ENCODE results near the gene C5orf63. TPM values are rescaled to one million over a fixed set of nuclear protein-coding genes. Genes with fewer than 3 reads are reported as not detected.

C5orf63 gene
- total and polyA plus RNA-seq, 9 of the 15 experiments (the other 6 are each of a cell fraction or from before 2014, with no cell fraction given): 1.8 to 24.6 (median 6.2) TPM

DNA sequence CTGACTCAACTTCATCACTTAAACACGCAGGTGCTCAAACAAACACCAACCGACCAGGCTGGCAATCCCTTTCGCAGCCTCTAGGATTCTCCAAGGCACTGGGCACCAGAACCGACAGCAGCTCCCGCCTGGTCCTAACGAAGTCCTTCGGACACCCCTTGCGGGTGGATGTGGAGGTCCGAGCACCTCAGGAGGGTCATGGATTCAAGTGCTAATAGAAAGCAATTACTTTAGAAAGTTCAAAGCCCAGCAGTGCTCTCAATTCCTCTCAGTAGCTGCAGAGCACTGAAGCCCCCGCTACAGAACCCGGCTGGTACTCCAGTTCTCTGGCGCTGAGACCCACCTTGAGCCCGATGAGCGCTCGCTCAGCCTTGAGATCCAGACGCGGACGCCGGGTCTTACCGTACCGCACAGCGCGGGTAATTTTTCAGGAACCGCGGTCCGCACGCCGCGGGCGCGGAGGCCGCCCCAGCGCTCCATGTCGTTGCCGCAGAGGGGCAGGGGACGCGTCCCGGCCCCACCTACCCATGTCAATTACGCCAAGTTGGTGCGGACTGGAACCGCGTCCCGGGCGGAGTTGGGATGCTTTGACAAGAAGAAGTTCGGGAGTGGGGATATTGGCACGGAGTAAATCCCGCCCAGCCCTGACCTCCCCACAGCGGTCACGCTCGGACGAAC lies 43.6 kb downstream of the C5orf63 start (continued):
- TF ChIP-seq ZBTB40 (IDR thresholded peaks at IDR 0.05): no peak
- no peak for TF ChIP-seq ZBTB40 (CRISPR knock-in tag; IDR thresholded peaks at IDR 0.05)
- TF ChIP-seq KDM1A (IDR thresholded peaks at IDR 0.05): no peak
- TF ChIP-seq RBBP5 (IDR thresholded peaks at IDR 0.05; ENCODE audit: borderline replicate concordance, insufficient read depth, low read length, poor library complexity, severe bottlenecking): no peak
- TF ChIP-seq ZNF76 (CRISPR knock-in tag; IDR thresholded peaks at IDR 0.05; ENCODE audit: borderline replicate concordance): no peak
- no peak for TF ChIP-seq ZKSCAN3 (CRISPR knock-in tag; IDR thresholded peaks at IDR 0.05)
- no peak for TF ChIP-seq HDAC3 (IDR thresholded peaks at IDR 0.05; ENCODE audit: borderline replicate concordance, partially characterized antibody)
- no peak for TF ChIP-seq PRMT5 (CRISPR knock-in tag; IDR thresholded peaks at IDR 0.05)
- TF ChIP-seq NRF1 (conservative IDR thresholded peaks at IDR 0.05 in 1 of 2, IDR thresholded peaks at IDR 0.05 in 1 of 2): no peak
- peak; percentile 95 for TF ChIP-seq CHD1 (IDR thresholded peaks at IDR 0.05; ENCODE audit: low read length)
- TF ChIP-seq GTF2F1 (IDR thresholded peaks at IDR 0.05; ENCODE audit: low read depth, low read length): 0 out of 2 replicates have a peak, but pooled peaks have one; percentile 29
- TF ChIP-seq SMAD3 (CRISPR knock-in tag; conservative IDR thresholded peaks at IDR 0.05): no peak
- no peak for TF ChIP-seq ZNF431 (CRISPR knock-in tag; IDR thresholded peaks at IDR 0.05)
- TF ChIP-seq SIN3A (IDR thresholded peaks at IDR 0.05; ENCODE audit: borderline replicate concordance in 2 of 2, control insufficient read depth in 1 of 2, low read depth in 2 of 2, low read length in 2 of 2): no peak
- no peak for TF ChIP-seq MYBL2 (IDR thresholded peaks at IDR 0.05; ENCODE audit: low read depth)
- 0 out of 2 replicates have a peak, but pooled peaks have one; percentile 33 for TF ChIP-seq MYBL2 (CRISPR knock-in tag; IDR thresholded peaks at IDR 0.05; ENCODE audit: borderline replicate concordance)
- TF ChIP-seq ZNF3 (CRISPR knock-in tag; IDR thresholded peaks at IDR 0.05): no peak
- TF ChIP-seq STAT5A (IDR thresholded peaks at IDR 0.05; ENCODE audit: borderline replicate concordance, low read length): no peak
- no peak for TF ChIP-seq ZNF143 (CRISPR knock-in tag; IDR thresholded peaks at IDR 0.05)
- TF ChIP-seq KHSRP (IDR thresholded peaks at IDR 0.05): no peak
- no peak for TF ChIP-seq ARID1B (IDR thresholded peaks at IDR 0.05)
- TF ChIP-seq ZBED1 (IDR thresholded peaks at IDR 0.05): peak; percentile 15; the same call in 1 of the 2 replicates
